Activated CD4-positive, alpha-beta memory T cell treated with anti-CD3 and anti-CD28 coated beads for 36 hours (primary cell): ENCODE measurements around the gene FBXO47. TPM values are rescaled to one million over a fixed set of nuclear protein-coding genes. Genes with fewer than 3 reads are reported as not detected.
"Not testable (repeated sequence)": the region's sequence is repeated elsewhere in the genome, so short reads cannot be mapped to it uniquely, and the experiment has no call there.

Source experiments
- CTCF ChIA-PET: fragments of 350-600 bp; sonication (Branson Sonifier 250); formaldehyde crosslinking; loops from one replicate; lab custom pipeline; 2021; ENCODE audit warnings: antibody characterized with exemption, inconsistent platforms; lab: Charles Lee
- POLR2A ChIA-PET: fragments of 350-600 bp; sonication (Branson Sonifier 250); formaldehyde crosslinking; loops from one replicate; lab custom pipeline; 2021; ENCODE audit warnings: antibody characterized with exemption; lab: Charles Lee
- DNase-seq: peaks from one replicate; pipeline ENCODE4 v3.0.0-alpha.2; 2020
- H3K27ac Mint-ChIP-seq: one replicate; pipeline ENCODE4 v1.8.0; 2021; ENCODE audit warnings: mixed read lengths
- H3K27me3 Mint-ChIP-seq: one replicate; pipeline ENCODE4 v1.8.0; 2021; ENCODE audit warnings: mixed read lengths
- H3K36me3 Mint-ChIP-seq: one replicate; pipeline ENCODE4 v1.8.0; 2021; ENCODE audit warnings: mixed read lengths
- H3K4me1 Mint-ChIP-seq: one replicate; pipeline ENCODE4 v1.8.0; 2021; ENCODE audit warnings: low read depth, mixed read lengths
- H3K4me3 Mint-ChIP-seq: one replicate; pipeline ENCODE4 v1.8.0; 2021; ENCODE audit warnings: mild to moderate bottlenecking, mixed read lengths
- H3K9me3 Mint-ChIP-seq: one replicate; pipeline ENCODE4 v1.8.0; 2021; ENCODE audit warnings: mixed read lengths
- intact Hi-C: fragments of 100-400 bp; cut with micrococcal nuclease; formaldehyde crosslinking; loops from one replicate; pipeline ENCODE4 v1.15.1; 2023
- total RNA-seq, 2 experiments: library from RNA; stranded (reverse); gene quantifications; one replicate each; pipeline ENCODE4 v1.2.3, GENCODE V29; 2021

The FBXO47 gene
- total RNA-seq, 2 experiments from 2014 or later, result not detected

- intact Hi-C loops, result loop anchor here (10.0 kb wide), 1 partner anchor 46 kb away; no protein-coding TSS in a partner anchor
- no peaks in the 10 kb centered on the region for H3K9me3 Mint-ChIP-seq
- H3K36me3 Mint-ChIP-seq, result no peaks in the 10 kb centered on the region
- DNase-seq, result no peak
- no peak overlapping the region for H3K4me3 Mint-ChIP-seq
- POLR2A ChIA-PET, result no interaction called here
- no peaks in the 10 kb centered on the region for H3K4me1 Mint-ChIP-seq
- no peaks in the 10 kb centered on the region for H3K27me3 Mint-ChIP-seq
- no peak overlapping the region for H3K27ac Mint-ChIP-seq
- CTCF ChIA-PET, result no interaction called here
Observed at GRCh38 chr17:38940404-38940803, 26.8 kb downstream of the FBXO47 start.

- intact Hi-C loops, result loop anchor here (10.0 kb wide), 1 partner anchor 45 kb away; no protein-coding TSS in a partner anchor
- ChIA-PET CTCF (no interaction called here), POLR2A (no interaction called here)
- H3K36me3 Mint-ChIP-seq, result no peaks in the 10 kb centered on the region
- H3K4me3 Mint-ChIP-seq, result no peak overlapping the region
- no peaks in the 10 kb centered on the region for H3K27me3 Mint-ChIP-seq
- no peak for DNase-seq
- no peaks in the 10 kb centered on the region for H3K4me1 Mint-ChIP-seq
- H3K27ac Mint-ChIP-seq, result no peak overlapping the region
- no peaks in the 10 kb centered on the region for H3K9me3 Mint-ChIP-seq
Observed at GRCh38 chr17:38939987-38940386, 27.2 kb downstream of the FBXO47 start.

GRCh38 chr17:38933962-38934361 lies 33.2 kb downstream of the FBXO47 start:
- POLR2A ChIA-PET, H3K9me3 Mint-ChIP-seq, H3K27ac Mint-ChIP-seq, H3K36me3 Mint-ChIP-seq, H3K27me3 Mint-ChIP-seq, H3K4me1 Mint-ChIP-seq, H3K4me3 Mint-ChIP-seq, DNase-seq, intact Hi-C loops: not testable (repeated sequence)
- CTCF ChIA-PET, result interaction anchor here (0.5 to 0.7 kb wide), 2 partner anchors 27 to 268 kb away, joined by 3 to 4 read pairs; no protein-coding TSS in a partner anchor

- POLR2A ChIA-PET, H3K27me3 Mint-ChIP-seq, H3K9me3 Mint-ChIP-seq, H3K4me3 Mint-ChIP-seq, intact Hi-C loops, H3K36me3 Mint-ChIP-seq, CTCF ChIA-PET, H3K27ac Mint-ChIP-seq, DNase-seq: not testable (repeated sequence)
- peaks cover 14% of the 10 kb centered on the region for H3K4me1 Mint-ChIP-seq
Observed at GRCh38 chr17:38930782-38931181, 36.4 kb downstream of the FBXO47 start.

GRCh38 chr17:38926293-38927070 lies 40.7 kb downstream of the FBXO47 start:
- Mint-ChIP-seq H3K36me3 (no peaks in the 10 kb centered on the region), H3K9me3 (no peaks in the 10 kb centered on the region), H3K27me3 (no peaks in the 10 kb centered on the region), H3K4me3 (no peak overlapping the region), H3K27ac (no peak overlapping the region), H3K4me1 (peaks cover 30% of the 10 kb centered on the region)
- ChIA-PET CTCF (interaction anchor here (1.0 to 1.2 kb wide), 2 partner anchors 55 to 368 kb away, joined by 3 to 5 read pairs; no protein-coding TSS in a partner anchor), POLR2A (interaction anchor here (0.5 to 1.2 kb wide), 3 partner anchors 55 to 364 kb away, joined by 3 read pairs; partner anchors contain the start of gene RPL23)
- DNase-seq, result no peak
- intact Hi-C loops, result loop anchor here (2.0 kb wide), 1 partner anchor 56 kb away; the partner anchor contains the start of gene LASP1

- no peak within 1 kb of the TSS for H3K27ac Mint-ChIP-seq
- DNase-seq, result peak; percentile 47
- intact Hi-C loops, result no loop called here
Observed at GRCh38 chr17:38925263-38925995, 41.8 kb downstream of the FBXO47 start, which contains the start of gene LASP1NB. TSS of gene LASP1NB (plus strand) at chr17:38925614.

GRCh38 chr17:38922538-38923297 lies 44.5 kb downstream of the FBXO47 start:
- peak; percentile 10 for DNase-seq
- CTCF ChIA-PET, result interaction anchor here (0.6 to 2.0 kb wide), 10 partner anchors 9 to 933 kb away, joined by 3 to 6 read pairs (median 3); partner anchors contain the start of genes LASP1 and PLXDC1
- no peak overlapping the region for H3K4me3 Mint-ChIP-seq
- H3K27me3 Mint-ChIP-seq, result no peaks in the 10 kb centered on the region
- POLR2A ChIA-PET, result interaction anchor here (1.0 kb wide), 1 partner anchor 53 kb away, joined by 3 read pairs; the partner anchor contains the start of gene LASP1
- no peaks in the 10 kb centered on the region for H3K9me3 Mint-ChIP-seq
- peaks cover 15% of the 10 kb centered on the region for H3K36me3 Mint-ChIP-seq
- H3K4me1 Mint-ChIP-seq, result peaks cover 36% of the 10 kb centered on the region
- intact Hi-C loops, result no loop called here
- no peak overlapping the region for H3K27ac Mint-ChIP-seq

More at GRCh38 chr17:38925263-38925995, 41.8 kb downstream of the FBXO47 start, which contains the start of gene LASP1NB:
- CTCF ChIA-PET, result interaction anchor here (0.5 to 3.0 kb wide), 13 partner anchors 11 to 249 kb away, joined by 3 to 9 read pairs (median 3); no protein-coding TSS in a partner anchor
- no peak within 1 kb of the TSS for H3K4me3 Mint-ChIP-seq
- no peaks in the 10 kb centered on the region for H3K36me3 Mint-ChIP-seq
- no peaks in the 10 kb centered on the region for H3K27me3 Mint-ChIP-seq
- POLR2A ChIA-PET, result interaction anchor here (0.6 to 1.2 kb wide), 5 partner anchors 44 to 210 kb away, joined by 3 to 4 read pairs (median 3); partner anchors contain the start of genes LASP1 and RPL23
- peaks cover 34% of the 10 kb centered on the region for H3K4me1 Mint-ChIP-seq
- no peaks in the 10 kb centered on the region for H3K9me3 Mint-ChIP-seq

GRCh38 chr17:38921756-38922411 lies 45.3 kb downstream of the FBXO47 start:
- Mint-ChIP-seq H3K4me1 (peaks cover 32% of the 10 kb centered on the region), H3K27me3 (no peaks in the 10 kb centered on the region), H3K36me3 (peaks cover 21% of the 10 kb centered on the region), H3K27ac (peak overlapping the region; percentile 16), H3K4me3 (no peak overlapping the region), H3K9me3 (no peaks in the 10 kb centered on the region)
- CTCF ChIA-PET, result interaction anchor here (0.6 to 1.6 kb wide), 5 partner anchors 14 to 230 kb away, joined by 3 read pairs; partner anchors contain the start of gene PLXDC1
- DNase-seq, result peak; percentile 14
- POLR2A ChIA-PET, result interaction anchor here (0.7 to 1.0 kb wide), 2 partner anchors 27 to 52 kb away, joined by 3 read pairs; partner anchors contain the start of gene LASP1
- intact Hi-C loops, result no loop called here

GRCh38 chr17:38920374-38921291 lies 46.6 kb downstream of the FBXO47 start:
- peak; percentile 7 for DNase-seq
- H3K27me3 Mint-ChIP-seq, result no peaks in the 10 kb centered on the region
- peaks cover 24% of the 10 kb centered on the region for H3K36me3 Mint-ChIP-seq
- CTCF ChIA-PET, result interaction anchor here (0.9 to 1.3 kb wide), 2 partner anchors 14 to 15 kb away, joined by 3 read pairs; no protein-coding TSS in a partner anchor
- H3K4me1 Mint-ChIP-seq, result peaks cover 20% of the 10 kb centered on the region
- POLR2A ChIA-PET, result no interaction called here
- no peaks in the 10 kb centered on the region for H3K9me3 Mint-ChIP-seq
- intact Hi-C loops, result no loop called here
- peak overlapping the region; percentile 54 for H3K27ac Mint-ChIP-seq
- H3K4me3 Mint-ChIP-seq, result no peak overlapping the region
